GM18861 (cell line): Measurements from ENCODE around the gene CASP14.
"Not testable (repeated sequence)": the region's sequence is repeated elsewhere in the genome, so short reads cannot be mapped to it uniquely, and the experiment has no call there.

Experiments used
- ATAC-seq: cut with Tn5 transposase; IDR thresholded peaks from one replicate; pipeline ENCODE4 v1.9.1; 2021; ENCODE audit not compliant: unreplicated experiment

CASP14 gene

DNA sequence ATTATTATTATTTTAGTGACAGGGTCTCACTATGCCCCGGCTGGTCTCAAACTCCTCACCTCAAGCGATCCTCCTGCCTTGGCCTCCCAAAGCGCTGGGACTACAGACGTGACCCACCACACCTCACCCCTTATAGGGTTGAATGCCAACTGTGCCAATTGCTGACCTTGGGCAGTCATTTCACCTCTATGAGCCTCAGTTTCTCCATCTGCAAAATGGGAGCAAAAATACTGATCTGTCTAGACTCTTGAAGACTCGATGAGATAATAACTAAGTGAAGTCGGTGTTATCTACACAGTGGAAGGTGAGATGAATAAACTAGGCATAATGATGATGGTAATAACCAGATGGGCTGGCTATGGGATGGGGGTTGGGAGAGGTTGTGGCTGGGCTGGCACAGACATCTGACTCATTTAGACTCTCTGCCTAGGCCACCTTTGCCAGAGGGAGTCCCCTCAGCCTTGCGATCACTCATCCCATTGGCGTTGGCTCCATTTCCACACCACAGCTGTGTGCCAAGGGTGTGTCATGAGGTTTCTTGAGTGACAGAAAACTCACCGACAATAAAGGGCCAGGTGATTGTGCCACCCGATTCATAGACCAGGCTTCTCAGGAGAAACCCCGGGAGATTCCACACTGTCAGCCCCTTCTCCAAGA, at the start of gene CASP14:
Gene CASP14 (plus strand): TSS at position 596 of the 657 bp plus-strand sequence. CDS start 2,772 bp downstream, outside the sequence.
- ATAC-seq, result no peak

- no peak for ATAC-seq
These were observed 41.0 kb upstream of the CASP14 start for GRCh38 chr19:15008308-15008707.

DNA sequence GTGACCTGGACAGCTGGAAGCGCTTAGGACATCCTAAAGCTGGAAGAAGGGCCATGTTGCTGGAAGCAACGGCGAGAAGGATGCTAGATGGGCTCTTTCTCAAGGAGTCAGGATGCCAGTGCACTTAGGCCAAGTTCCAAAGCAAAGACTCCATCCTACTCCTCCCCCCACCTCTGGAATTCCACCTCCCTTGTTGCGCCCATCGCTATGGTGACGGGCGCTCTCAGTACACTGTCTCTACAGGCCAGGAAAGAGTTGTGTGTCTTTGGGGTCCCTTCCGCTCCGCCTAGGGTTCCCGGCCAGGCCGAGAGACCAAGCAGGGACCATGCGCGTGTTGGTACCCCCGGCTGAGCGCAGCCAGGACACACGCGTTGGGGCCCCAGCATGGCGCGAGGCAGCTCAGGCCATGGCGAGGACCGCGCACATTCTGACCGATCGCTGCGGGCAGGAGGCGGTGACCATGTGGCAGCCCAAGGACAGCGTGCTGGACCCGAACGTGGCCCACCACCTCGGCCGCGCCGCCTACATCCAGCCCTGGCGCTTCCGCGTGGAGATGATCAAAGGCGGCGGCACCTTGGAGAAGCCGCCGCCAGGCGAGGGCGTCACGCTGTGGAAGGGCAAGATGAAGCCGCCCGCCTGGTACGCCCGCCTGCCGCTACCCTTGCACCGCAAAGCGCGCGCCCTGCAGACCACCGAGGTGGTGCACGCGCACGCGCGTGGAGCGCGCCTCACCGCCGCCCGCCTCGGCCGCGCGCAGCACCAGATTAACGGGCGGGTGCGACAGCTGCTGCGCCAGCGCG, 38.6 kb upstream of the CASP14 start:
- no peak for ATAC-seq

GRCh38 chr19:15014579-15014978, 34.7 kb upstream of the CASP14 start:
- no peak for ATAC-seq

GRCh38 chr19:15015946-15016542, 33.2 kb upstream of the CASP14 start:
- no peak for ATAC-seq

- not testable (repeated sequence) for ATAC-seq
These were observed 30.4 kb upstream of the CASP14 start for GRCh38 chr19:15018836-15019235.

DNA sequence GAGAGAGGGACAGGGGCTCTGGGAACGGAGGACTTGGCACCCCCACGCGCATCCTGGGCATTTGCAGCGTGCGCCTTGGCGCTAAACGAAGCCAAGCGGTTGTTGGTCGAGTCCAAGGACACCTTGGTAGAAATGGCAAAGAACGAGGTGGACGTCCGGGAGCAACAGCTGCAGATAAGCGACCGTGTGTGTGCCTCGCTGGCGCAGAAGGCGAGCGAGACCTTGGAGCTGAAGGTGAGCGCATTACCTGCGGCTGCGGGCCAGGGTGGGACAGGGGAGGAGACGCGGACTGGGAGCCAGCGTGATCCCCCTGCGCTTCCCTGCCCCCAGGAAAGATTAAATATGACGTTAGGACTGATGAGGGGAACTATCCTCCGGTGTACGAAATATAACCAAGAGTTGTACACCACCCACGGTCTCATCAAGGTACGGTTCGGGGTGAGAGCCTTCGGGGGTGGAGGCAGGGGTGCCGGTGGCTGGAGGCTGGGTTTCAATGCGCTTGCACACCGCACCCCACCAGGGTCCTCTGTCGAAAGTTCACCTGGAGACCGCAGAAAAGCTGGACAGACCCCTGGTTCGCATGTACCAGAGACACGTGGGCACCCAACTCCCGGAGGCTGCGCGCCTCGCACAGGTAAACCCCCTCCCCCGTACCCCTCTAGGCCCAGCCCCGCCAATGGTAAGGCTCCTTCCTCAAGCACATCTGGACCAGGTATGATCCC, 27.8 kb upstream of the CASP14 start:
- ATAC-seq, result no peak

GRCh38 chr19:15022752-15023151, 26.5 kb upstream of the CASP14 start:
- no peak for ATAC-seq

- ATAC-seq, result no peak
These were observed 24.1 kb upstream of the CASP14 start for GRCh38 chr19:15025217-15025616.

DNA sequence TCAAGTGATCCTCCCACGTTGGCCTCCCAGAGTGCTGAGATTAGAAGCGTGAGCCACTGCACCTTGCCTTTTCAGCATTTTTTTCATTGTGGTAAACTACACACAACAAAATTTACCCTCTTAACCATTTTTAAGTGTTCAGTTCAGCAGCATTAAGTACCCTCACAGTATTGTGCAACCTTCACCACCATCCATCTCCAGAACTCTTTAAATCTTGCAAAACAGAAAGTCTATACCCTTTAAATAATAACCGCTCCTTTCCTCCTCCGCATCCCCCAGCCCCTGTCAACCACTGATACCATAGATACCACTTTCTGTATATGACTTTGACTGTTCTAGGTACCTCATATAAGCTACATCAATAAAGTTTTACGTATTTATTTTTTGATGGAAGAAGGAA, 20.8 kb upstream of the CASP14 start:
- no peak for ATAC-seq

- ATAC-seq, result no peak
These were observed 17.6 kb upstream of the CASP14 start for GRCh38 chr19:15031675-15032074.

DNA sequence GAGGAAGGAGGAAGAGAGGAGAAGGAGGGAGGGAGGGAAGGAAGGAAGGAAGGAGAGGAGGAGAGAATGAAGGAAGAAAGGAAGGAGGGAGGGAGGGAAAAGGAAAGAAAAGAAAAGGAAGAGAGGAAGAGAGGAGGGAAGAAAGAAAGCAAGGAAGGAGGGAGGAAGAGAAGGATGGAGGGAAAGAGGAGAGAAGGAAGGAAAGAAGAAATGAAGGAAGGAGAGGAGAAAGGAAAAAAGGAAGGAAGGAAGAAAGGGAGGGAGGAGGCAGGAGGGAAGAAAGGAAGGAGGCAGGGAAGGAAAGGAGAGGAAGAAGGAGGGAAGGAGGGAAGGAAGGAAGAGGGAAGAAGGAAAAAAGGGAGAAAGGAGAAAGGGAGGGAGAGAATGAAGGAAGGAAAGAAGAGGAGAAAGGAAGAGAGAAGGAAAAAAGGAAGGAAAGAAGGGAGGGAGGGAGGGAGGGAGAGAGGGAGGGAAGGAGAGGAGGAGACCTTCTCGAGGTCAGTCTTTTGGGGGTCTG, 13.4 kb upstream of the CASP14 start:
- ATAC-seq, result no peak

DNA sequence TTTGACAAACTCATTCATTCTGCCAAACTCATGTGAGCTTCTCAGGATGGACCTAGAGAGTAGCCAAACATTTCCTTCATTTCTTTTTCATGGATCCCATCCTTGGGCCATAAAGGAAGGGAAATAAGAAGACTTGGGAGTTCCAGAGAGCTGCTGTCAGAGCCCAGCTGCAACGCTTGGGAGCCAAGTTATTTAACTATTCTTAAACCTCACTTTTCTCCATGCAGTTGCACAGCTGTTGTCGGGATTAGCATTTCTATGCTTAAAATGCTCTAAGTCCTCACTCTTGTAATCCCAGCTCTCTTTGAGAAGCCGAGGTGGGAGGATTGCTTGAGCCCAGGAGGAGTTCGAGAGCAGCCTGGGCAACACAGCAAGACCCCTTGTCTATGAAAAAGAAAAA, 11.7 kb upstream of the CASP14 start:
- no peak for ATAC-seq

DNA sequence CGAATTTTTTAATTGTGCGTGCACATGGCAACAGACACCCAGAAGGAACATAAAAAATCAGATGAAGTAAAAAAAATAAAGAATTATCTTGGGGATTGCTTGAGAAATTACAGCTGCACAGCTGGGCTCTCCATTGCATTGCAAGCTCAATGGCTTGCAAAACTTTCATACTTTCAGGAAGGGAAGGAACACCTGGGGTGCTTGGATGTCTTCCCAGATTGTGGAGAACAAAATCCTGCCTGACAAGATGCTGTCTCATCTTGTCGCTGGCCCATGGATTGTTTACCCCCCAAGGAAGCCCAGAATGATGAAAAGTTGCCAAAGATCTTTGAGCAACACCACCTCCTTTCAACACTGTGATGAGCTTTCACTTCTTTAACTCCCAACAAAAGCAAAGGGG, 11.0 kb upstream of the CASP14 start:
- no peak for ATAC-seq

- ATAC-seq, result no peak
These were observed 7.3 kb upstream of the CASP14 start for GRCh38 chr19:15042003-15042402.

GRCh38 chr19:15042826-15043225, 6.5 kb upstream of the CASP14 start:
- ATAC-seq, result no peak

DNA sequence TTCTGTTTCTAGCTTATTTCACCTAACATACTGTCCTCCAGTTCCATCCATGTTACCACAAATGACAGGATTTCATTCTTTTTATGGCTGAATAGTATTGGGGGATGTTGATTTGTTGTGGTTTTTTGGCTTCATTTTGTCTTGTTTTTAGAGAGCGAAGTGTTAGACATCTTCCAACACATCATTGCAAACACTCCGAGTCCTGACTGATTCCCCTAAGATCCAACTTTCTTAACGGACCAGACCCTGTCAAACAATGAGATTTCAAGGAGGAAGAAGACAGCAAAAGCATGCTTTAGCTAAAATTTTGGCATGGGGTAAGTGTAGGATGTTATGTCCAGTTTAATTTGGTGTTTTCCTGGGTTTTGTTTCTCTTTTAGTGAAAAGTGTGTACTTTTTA, 3.8 kb upstream of the CASP14 start:
- ATAC-seq, result no peak

- no peak for ATAC-seq
These were observed 1.6 kb upstream of the CASP14 start for GRCh38 chr19:15047680-15048079.

- no peak for ATAC-seq
These were observed 1.2 kb upstream of the CASP14 start for GRCh38 chr19:15048128-15048527.

GRCh38 chr19:15050639-15051038, 1.4 kb downstream of the CASP14 start:
- ATAC-seq, result no peak

DNA sequence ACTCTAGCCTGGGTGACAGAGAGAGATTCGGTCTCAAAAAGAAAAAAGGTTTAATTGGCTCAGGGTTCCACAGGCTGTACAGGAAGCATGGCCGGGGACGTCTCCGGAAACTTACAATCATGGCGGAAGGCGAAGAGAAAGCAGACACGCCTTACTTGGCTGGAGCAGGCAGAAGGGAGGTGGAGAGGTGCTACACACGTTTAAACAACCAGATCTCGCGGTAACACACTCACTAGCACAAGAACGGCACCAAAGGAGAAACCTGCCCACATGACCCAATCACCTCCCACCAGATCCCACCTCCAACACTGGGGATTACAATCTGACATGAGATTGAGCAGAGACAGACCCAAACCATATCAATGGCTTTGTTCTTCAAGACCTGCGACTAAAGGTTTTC, 12.8 kb downstream of the CASP14 start:
- no peak for ATAC-seq
